HepG2 (cell line): ENCODE results near the gene CUL5. TPM values are rescaled to one million over a fixed set of nuclear protein-coding genes. Genes with fewer than 3 reads are reported as not detected.

ENCODE experiments used
- AKAP8 ChIP-seq: sonication (generic); formaldehyde crosslinking; IDR thresholded peaks from 2 replicates; pipeline ENCODE4 v1.5.1; 2020; ENCODE audit warnings: mild to moderate bottlenecking, missing genetic modification reagents
- CHCHD3 ChIP-seq: sonication (generic); formaldehyde crosslinking; IDR thresholded peaks from 2 replicates; pipeline ENCODE4 v1.8.0; 2022; ENCODE audit warnings: mild to moderate bottlenecking, missing genetic modification reagents, moderate library complexity
- DR1 ChIP-seq: sonication (generic); formaldehyde crosslinking; IDR thresholded peaks from 2 replicates; pipeline ENCODE4 v1.8.0; 2021; ENCODE audit warnings: mild to moderate bottlenecking, missing genetic modification reagents, inconsistent platforms
- HNRNPLL ChIP-seq: fragments of 200-400 bp; formaldehyde crosslinking; IDR thresholded peaks from 2 replicates; pipeline ENCODE4 v1.6.1; 2017; ENCODE audit warnings: mild to moderate bottlenecking, low read depth, low read length; ENCODE audit not compliant: poor library complexity, severe bottlenecking
- IRX3 ChIP-seq: sonication (generic); formaldehyde crosslinking; IDR thresholded peaks from 2 replicates; pipeline ENCODE4 v1.8.1; 2023; ENCODE audit warnings: mild to moderate bottlenecking, low read depth, missing genetic modification reagents, borderline replicate concordance
- KMT2A ChIP-seq: sonication (generic); formaldehyde crosslinking; IDR thresholded peaks from 2 replicates; pipeline ENCODE4 v1.4.0; 2020; ENCODE audit warnings: missing genetic modification reagents
- MIXL1 ChIP-seq: IDR thresholded peaks from 2 replicates; pipeline ENCODE4 v1.6.1; 2016
- REL ChIP-seq: sonication (generic); formaldehyde crosslinking; conservative IDR thresholded peaks from 2 replicates; pipeline ENCODE4 v1.8.0; 2022; ENCODE audit warnings: mild to moderate bottlenecking, missing genetic modification reagents, moderate library complexity
- RXRA ChIP-seq: sonication (generic); formaldehyde crosslinking; IDR thresholded peaks from 2 replicates; pipeline ENCODE4 v1.5.1; 2020; ENCODE audit warnings: missing genetic modification reagents
- TAF15 ChIP-seq: fragments of 200-400 bp; formaldehyde crosslinking; IDR thresholded peaks from one replicate; pipeline ENCODE4 v1.6.1; 2018; ENCODE audit warnings: mild to moderate bottlenecking, low read depth, low read length; ENCODE audit not compliant: poor library complexity, severe bottlenecking
- TCF7 ChIP-seq: sonication (generic); IDR thresholded peaks from 2 replicates; pipeline ENCODE4 v1.6.1; 2016; ENCODE audit warnings: antibody characterized with exemption, low read depth
- ZFP62 ChIP-seq: sonication (generic); formaldehyde crosslinking; IDR thresholded peaks from 2 replicates; pipeline ENCODE4 v1.4.0; 2020; ENCODE audit warnings: missing genetic modification reagents
- ZNF253 ChIP-seq: sonication (generic); formaldehyde crosslinking; IDR thresholded peaks from 2 replicates; pipeline ENCODE4 v1.8.0; 2022; ENCODE audit warnings: mild to moderate bottlenecking, missing genetic modification reagents, borderline replicate concordance
- ZNF317 ChIP-seq: sonication (generic); formaldehyde crosslinking; IDR thresholded peaks from 2 replicates; pipeline ENCODE4 v1.5.0; 2020; ENCODE audit warnings: mild to moderate bottlenecking, missing genetic modification reagents
- polyA plus RNA-seq, 8 experiments: library from polyadenylated mRNA; depleted of rRNA in 3 of 8; stranded (reverse) in 7 of 8; unstranded in 1 of 8; fragments of >200 nt; fragmentation: Illumina TruSeq in 4 of 8; extraction: Trizol in 4 of 8; gene quantifications; 2 replicates each; pipeline versions ENCODE4 v1.2.1 to v1.2.3, GENCODE V29; 2011 to 2016; ENCODE audit warnings: low read depth in 4 of 8, missing spikeins in 1 of 8, mixed read lengths in 1 of 8; ENCODE audit not compliant: insufficient read depth in 1 of 8
- total RNA-seq, 5 experiments: library from RNA; depleted of rRNA; stranded (reverse); fragments of >200 nt; fragmentation: Illumina TruSeq; extraction: Trizol; gene quantifications; 2 replicates each; pipeline ENCODE4 v1.2.3, GENCODE V29; 2016; ENCODE audit warnings: low read depth in 1 of 5
- TF ChIP-seq, protein P1 (sequence below): sonication (generic); formaldehyde crosslinking; IDR thresholded peaks from 2 replicates; pipeline ENCODE4 v1.5.0; 2020; ENCODE audit warnings: mild to moderate bottlenecking, missing genetic modification reagents, borderline replicate concordance
- TF ChIP-seq, protein P2 (sequence below): sonication (generic); formaldehyde crosslinking; IDR thresholded peaks from 2 replicates; pipeline ENCODE4 v1.4.0; 2020; ENCODE audit warnings: missing genetic modification reagents, mild to moderate bottlenecking, borderline replicate concordance
- TF ChIP-seq, protein P3 (sequence below): IDR thresholded peaks from 2 replicates; pipeline ENCODE4 v1.4.0; 2020; ENCODE audit warnings: mild to moderate bottlenecking, missing genetic modification reagents

The CUL5 gene
- total and polyA plus RNA-seq, 2 of the 13 experiments (the other 11 are each of a cell fraction or from before 2014, with no cell fraction given): 7.0 to 24.7 TPM

DNA sequence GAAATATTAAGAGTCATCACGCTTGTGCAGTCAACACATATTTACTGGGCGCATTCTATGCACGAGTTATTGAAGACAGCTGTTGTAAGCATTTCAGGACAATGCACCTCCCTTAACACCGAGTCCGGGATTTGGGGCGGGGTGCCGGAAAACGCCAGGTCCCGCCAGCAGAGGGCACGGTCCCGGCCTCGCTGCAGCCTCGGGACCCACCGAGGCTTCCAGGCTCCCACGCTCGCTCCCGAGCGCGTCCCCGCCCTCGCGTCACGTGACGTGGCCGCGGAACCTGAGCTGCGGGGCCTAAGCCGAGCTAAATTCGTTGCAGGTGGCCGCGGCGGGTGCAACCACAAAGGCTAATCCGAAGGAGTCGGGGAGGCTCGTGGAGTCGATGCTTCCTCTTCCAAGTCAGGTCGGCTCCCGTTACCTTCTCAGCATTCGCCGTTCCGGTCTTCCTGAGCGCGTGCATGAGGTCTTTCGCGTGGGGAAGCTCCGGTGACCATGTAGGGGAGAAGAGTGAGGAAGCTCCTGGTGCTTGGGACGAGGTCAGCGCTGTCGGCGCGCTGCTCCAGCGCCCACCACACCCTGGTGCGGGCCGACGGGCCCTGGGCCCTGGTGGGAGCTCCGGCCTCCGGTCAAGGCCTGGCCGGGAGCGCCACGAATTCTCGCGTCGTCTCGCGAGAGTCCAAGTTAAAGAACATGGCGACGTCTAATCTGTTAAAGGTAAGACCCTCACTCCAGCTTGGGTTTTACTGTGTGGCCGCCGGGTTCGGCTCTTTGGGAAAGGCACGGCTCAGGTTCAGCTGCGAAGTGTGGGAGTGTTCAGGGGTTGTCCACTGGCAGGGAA lies at the start of gene CUL5 (continued):
- no peak for TF ChIP-seq MIXL1 (CRISPR knock-in tag)
- TF ChIP-seq AKAP8 (CRISPR knock-in tag): peak; percentile 53; the same call in 1 of the 2 replicates
- TF ChIP-seq RXRA: peak; percentile 82; the same call in 1 of the 2 replicates
- TF ChIP-seq TAF15: peak; percentile 76
- TF ChIP-seq ZNF317 (CRISPR knock-in tag): peak; percentile 86
- TF ChIP-seq DR1: peak; percentile 79
- TF ChIP-seq KMT2A: peak; percentile 90
- TF ChIP-seq, protein P1, sequence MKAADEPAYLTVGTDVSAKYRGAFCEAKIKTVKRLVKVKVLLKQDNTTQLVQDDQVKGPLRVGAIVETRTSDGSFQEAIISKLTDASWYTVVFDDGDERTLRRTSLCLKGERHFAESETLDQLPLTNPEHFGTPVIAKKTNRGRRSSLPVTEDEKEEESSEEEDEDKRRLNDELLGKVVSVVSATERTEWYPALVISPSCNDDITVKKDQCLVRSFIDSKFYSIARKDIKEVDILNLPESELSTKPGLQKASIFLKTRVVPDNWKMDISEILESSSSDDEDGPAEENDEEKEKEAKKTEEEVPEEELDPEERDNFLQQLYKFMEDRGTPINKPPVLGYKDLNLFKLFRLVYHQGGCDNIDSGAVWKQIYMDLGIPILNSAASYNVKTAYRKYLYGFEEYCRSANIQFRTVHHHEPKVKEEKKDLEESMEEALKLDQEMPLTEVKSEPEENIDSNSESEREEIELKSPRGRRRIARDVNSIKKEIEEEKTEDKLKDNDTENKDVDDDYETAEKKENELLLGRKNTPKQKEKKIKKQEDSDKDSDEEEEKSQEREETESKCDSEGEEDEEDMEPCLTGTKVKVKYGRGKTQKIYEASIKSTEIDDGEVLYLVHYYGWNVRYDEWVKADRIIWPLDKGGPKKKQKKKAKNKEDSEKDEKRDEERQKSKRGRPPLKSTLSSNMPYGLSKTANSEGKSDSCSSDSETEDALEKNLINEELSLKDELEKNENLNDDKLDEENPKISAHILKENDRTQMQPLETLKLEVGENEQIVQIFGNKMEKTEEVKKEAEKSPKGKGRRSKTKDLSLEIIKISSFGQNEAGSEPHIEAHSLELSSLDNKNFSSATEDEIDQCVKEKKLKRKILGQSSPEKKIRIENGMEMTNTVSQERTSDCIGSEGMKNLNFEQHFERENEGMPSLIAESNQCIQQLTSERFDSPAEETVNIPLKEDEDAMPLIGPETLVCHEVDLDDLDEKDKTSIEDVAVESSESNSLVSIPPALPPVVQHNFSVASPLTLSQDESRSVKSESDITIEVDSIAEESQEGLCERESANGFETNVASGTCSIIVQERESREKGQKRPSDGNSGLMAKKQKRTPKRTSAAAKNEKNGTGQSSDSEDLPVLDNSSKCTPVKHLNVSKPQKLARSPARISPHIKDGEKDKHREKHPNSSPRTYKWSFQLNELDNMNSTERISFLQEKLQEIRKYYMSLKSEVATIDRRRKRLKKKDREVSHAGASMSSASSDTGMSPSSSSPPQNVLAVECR (CRISPR knock-in tag): peak; percentile 89
- TF ChIP-seq, protein P2, sequence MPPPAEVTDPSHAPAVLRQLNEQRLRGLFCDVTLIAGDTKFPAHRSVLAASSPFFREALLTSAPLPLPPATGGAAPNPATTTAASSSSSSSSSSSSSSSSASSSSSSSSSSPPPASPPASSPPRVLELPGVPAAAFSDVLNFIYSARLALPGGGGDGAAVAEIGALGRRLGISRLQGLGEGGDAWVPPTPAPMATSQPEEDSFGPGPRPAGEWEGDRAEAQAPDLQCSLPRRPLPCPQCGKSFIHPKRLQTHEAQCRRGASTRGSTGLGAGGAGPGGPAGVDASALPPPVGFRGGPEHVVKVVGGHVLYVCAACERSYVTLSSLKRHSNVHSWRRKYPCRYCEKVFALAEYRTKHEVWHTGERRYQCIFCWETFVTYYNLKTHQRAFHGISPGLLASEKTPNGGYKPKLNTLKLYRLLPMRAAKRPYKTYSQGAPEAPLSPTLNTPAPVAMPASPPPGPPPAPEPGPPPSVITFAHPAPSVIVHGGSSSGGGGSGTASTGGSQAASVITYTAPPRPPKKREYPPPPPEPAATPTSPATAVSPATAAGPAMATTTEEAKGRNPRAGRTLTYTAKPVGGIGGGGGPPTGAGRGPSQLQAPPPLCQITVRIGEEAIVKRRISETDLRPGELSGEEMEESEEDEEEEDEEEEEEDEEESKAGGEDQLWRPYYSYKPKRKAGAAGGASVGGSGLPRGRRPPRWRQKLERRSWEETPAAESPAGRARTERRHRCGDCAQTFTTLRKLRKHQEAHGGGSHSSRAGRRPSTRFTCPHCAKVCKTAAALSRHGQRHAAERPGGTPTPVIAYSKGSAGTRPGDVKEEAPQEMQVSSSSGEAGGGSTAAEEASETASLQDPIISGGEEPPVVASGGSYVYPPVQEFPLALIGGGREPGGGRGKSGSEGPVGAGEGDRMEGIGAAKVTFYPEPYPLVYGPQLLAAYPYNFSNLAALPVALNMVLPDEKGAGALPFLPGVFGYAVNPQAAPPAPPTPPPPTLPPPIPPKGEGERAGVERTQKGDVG (CRISPR knock-in tag): peak; percentile 90; the same call in 1 of the 2 replicates
- TF ChIP-seq TCF7: no peak
- TF ChIP-seq IRX3 (CRISPR knock-in tag): peak; percentile 64; the same call in 1 of the 2 replicates
- TF ChIP-seq REL: peak; percentile 86; the same call in 1 of the 2 replicates
- TF ChIP-seq HNRNPLL: peak; percentile 58
- no peak for TF ChIP-seq CHCHD3 (CRISPR knock-in tag)
- TF ChIP-seq, protein P3, sequence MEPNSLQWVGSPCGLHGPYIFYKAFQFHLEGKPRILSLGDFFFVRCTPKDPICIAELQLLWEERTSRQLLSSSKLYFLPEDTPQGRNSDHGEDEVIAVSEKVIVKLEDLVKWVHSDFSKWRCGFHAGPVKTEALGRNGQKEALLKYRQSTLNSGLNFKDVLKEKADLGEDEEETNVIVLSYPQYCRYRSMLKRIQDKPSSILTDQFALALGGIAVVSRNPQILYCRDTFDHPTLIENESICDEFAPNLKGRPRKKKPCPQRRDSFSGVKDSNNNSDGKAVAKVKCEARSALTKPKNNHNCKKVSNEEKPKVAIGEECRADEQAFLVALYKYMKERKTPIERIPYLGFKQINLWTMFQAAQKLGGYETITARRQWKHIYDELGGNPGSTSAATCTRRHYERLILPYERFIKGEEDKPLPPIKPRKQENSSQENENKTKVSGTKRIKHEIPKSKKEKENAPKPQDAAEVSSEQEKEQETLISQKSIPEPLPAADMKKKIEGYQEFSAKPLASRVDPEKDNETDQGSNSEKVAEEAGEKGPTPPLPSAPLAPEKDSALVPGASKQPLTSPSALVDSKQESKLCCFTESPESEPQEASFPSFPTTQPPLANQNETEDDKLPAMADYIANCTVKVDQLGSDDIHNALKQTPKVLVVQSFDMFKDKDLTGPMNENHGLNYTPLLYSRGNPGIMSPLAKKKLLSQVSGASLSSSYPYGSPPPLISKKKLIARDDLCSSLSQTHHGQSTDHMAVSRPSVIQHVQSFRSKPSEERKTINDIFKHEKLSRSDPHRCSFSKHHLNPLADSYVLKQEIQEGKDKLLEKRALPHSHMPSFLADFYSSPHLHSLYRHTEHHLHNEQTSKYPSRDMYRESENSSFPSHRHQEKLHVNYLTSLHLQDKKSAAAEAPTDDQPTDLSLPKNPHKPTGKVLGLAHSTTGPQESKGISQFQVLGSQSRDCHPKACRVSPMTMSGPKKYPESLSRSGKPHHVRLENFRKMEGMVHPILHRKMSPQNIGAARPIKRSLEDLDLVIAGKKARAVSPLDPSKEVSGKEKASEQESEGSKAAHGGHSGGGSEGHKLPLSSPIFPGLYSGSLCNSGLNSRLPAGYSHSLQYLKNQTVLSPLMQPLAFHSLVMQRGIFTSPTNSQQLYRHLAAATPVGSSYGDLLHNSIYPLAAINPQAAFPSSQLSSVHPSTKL (CRISPR knock-in tag): 0 out of 2 replicates have a peak, but pooled peaks have one; percentile 55
- TF ChIP-seq ZFP62 (CRISPR knock-in tag): no peak
- TF ChIP-seq ZNF253 (CRISPR knock-in tag): no peak
